ENCODE data around the gene MAB21L4. TPM values are rescaled to one million over a fixed set of nuclear protein-coding genes. Genes with fewer than 3 reads are reported as not detected.

Gene MAB21L4
- total RNA-seq, 6 experiments from 2014 or later, result 3.7 to 17.0 (median 5.2) TPM

DNA sequence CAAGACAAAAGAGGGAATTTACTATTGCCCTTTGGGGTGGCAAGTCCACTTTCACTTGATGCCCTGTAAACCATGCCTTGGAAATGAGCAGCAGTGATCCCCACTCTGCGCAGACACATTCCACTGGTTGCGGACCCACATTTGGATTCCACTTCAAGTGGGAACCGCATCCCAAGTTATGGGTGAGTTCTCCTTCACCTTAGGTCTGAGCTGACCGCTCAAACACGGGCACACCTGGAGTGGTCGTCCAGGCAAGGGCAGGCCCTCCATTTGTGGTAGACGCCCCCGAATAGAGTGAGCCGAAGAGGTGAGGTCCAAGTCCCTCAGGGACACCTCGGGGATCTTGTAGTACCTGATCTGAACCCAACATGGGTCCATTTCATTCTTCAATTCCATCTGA lies 37.1 kb downstream of the MAB21L4 start:
- H3K9me3 ChIP-seq, result no peaks in the 10 kb centered on the region
- WGBS (ENCODE audit: insufficient coverage, low coverage, low lambda C conversion rate, missing lambda C conversion rate), result 86% methylated on average over 9 of the region's 10 CpGs
- H3K27me3 ChIP-seq, result no peaks in the 10 kb centered on the region
- H3K36me3 ChIP-seq, result no peaks in the 10 kb centered on the region
- TF ChIP-seq, protein P1, sequence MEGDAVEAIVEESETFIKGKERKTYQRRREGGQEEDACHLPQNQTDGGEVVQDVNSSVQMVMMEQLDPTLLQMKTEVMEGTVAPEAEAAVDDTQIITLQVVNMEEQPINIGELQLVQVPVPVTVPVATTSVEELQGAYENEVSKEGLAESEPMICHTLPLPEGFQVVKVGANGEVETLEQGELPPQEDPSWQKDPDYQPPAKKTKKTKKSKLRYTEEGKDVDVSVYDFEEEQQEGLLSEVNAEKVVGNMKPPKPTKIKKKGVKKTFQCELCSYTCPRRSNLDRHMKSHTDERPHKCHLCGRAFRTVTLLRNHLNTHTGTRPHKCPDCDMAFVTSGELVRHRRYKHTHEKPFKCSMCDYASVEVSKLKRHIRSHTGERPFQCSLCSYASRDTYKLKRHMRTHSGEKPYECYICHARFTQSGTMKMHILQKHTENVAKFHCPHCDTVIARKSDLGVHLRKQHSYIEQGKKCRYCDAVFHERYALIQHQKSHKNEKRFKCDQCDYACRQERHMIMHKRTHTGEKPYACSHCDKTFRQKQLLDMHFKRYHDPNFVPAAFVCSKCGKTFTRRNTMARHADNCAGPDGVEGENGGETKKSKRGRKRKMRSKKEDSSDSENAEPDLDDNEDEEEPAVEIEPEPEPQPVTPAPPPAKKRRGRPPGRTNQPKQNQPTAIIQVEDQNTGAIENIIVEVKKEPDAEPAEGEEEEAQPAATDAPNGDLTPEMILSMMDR (IDR thresholded peaks at IDR 0.05), result no peak
- no peak for TF ChIP-seq POLR2A (IDR thresholded peaks at IDR 0.05)
- H3K4me1 ChIP-seq, result peaks cover 0 to 56% (median 24%) of the 10 kb centered on the region in 4 donors
- no peak overlapping the region for H3K4me3 ChIP-seq
- DNase-seq, result no peak
- intact Hi-C loops (cut with DNase I), result loop anchor here (5.0 to 10.0 kb wide), 3 partner anchors 33 to 136 kb away; partner anchors contain the start of gene SNED1 (in 1 of the 2)
- peak overlapping the region in 2 of 3 donors; percentile 39 to 82 for H3K27ac ChIP-seq
- no peak for ATAC-seq

DNA sequence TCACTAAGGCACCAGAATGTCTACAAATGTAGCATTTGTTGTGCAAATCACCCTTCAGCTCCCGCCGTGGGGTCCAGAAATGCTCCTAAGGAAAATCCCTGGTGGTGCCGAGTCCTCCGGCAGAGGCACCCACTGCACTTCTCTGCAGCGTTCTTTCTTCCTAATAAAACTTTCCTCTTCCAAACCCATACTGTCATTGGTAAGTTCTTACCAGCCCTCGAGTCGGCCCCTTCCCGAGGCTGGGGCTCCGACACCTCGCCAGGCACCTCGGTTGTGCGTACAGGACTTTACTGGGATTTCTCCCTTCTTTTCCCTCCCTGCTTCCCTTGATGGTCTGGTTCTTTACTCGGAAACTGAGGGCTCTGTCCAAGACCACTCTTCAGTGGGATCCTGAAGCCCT lies 37.6 kb downstream of the MAB21L4 start:
- WGBS (ENCODE audit: insufficient coverage, low coverage, low lambda C conversion rate, missing lambda C conversion rate), result 78% methylated on average over 9 of the region's 13 CpGs
- intact Hi-C loops (cut with DNase I), result loop anchor here (5.0 to 10.0 kb wide), 3 partner anchors 34 to 136 kb away; partner anchors contain the start of gene SNED1 (in 1 of the 2)
- TF ChIP-seq, protein P1 (IDR thresholded peaks at IDR 0.05), result no peak
- no peak for TF ChIP-seq POLR2A (IDR thresholded peaks at IDR 0.05)
- Histone ChIP-seq H3K4me1 (peaks cover 0 to 50% (median 22%) of the 10 kb centered on the region in 4 donors), H3K9me3 (no peaks in the 10 kb centered on the region), H3K27me3 (no peaks in the 10 kb centered on the region), H3K36me3 (no peaks in the 10 kb centered on the region), H3K27ac (peak overlapping the region in 2 of 3 donors; percentile 39 to 82), H3K4me3 (peak overlapping the region in 1 of 3 donors; percentile 20)
- DNase-seq, result no peak
- ATAC-seq, result no peak

DNA sequence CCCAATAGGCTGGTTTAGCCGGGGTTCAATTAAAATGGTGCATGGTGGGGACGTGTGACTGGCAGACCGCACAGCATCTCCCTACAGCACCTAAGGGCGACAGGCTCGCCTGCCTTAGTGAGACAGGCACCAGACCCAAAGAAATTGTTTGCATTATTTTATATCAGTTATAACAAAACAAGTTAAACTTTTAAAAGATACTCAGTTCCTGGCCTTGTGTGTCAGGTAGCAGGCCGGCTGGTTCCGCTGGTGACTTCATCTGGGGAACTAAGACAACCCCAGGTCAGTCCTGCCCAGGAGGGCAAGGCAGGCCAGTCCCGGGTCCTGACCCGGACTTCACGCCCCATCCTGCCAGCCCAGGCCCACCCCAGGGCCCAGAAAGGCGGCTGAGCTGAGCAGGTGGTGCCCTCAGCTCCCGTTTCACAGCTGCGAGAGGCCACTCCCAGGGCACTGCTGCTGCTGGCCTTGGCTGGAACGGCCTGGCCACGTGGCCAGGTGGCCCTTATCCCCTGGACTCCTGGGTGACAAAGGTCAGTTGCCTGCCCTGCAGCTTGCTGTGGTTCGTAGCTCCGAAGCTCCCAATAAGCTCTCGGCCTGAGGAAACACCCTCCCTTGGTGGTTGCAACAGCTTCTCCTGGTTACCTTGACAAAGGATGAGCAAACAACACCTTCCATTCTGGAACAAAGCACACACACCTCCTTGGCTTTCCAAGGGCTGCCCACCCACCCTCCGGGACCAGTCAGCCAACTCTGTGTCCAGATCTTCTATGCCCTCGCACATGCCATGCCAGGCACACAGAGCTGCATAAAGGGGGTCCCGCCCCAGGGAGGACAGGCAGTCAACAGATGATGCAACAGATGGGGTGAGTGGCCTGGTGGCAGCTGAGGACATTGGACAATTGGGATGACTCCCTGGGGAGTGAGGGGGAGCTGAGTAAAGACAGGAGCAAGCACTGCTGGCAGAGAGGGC lies 38.6 kb downstream of the MAB21L4 start:
- Histone ChIP-seq H3K27me3 (no peaks in the 10 kb centered on the region), H3K4me1 (peaks cover 0 to 40% (median 18%) of the 10 kb centered on the region in 4 donors), H3K27ac (peak overlapping the region in 2 of 3 donors; percentile 39 to 91), H3K9me3 (no peaks in the 10 kb centered on the region), H3K36me3 (no peaks in the 10 kb centered on the region), H3K4me3 (peak overlapping the region in 2 of 3 donors; percentile 20 to 33)
- DNase-seq (peak; percentile 90 to 98 (median 98)), ATAC-seq (peak; percentile 80 to 91 (median 83))
- intact Hi-C loops (cut with DNase I), result loop anchor here (5.0 to 10.0 kb wide), 3 partner anchors 35 to 137 kb away; partner anchors contain the start of gene SNED1 (in 1 of the 2)
- 32% methylated on average over 15 of the region's 21 CpGs for WGBS (ENCODE audit: insufficient coverage, low coverage, low lambda C conversion rate, missing lambda C conversion rate)
- TF ChIP-seq, protein P1 (IDR thresholded peaks at IDR 0.05), result no peak
- TF ChIP-seq POLR2A (IDR thresholded peaks at IDR 0.05), result no peak

DNA sequence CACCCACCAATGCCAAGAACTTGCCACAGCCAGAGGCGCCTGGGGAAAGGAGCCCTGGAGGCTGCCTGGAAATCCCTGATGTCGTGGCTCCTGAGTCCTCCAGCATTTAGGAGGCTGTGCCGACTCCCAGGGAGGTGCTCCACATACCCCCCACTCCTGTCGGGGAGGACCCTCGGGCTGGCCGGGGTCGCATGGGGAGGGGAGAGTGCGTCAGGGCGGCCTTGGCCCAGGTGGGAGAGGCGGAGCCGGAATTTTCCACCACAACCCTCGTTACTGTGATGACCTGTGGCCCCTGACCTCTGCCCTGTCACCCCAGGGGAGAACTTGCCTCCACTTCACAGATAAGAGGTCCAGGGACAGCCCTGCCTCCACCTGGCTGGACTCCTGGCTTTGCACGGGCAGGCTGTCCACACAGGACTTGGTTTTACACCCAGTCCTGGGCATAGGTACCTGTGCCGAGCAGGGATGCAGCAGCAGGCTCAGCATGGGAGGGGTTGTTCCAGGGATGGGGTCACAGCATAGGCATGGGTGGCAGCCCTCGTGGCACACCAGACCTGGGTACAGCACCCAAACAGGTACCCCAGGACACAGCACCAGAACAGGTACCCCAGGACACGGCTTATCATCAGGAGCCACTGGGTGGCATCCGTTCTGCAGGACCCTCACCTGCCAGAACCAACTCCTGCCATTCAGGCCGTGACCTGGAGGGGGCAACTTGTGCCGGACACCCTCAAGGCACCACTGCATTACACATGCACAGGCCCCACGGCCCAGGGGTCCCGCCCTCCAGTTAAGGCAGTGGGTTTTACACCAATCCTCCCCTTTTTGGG lies 39.6 kb downstream of the MAB21L4 start:
- Histone ChIP-seq H3K27ac (peak overlapping the region in 2 of 3 donors; percentile 38 to 91), H3K27me3 (no peaks in the 10 kb centered on the region), H3K9me3 (no peaks in the 10 kb centered on the region), H3K36me3 (no peaks in the 10 kb centered on the region), H3K4me1 (peaks cover 0 to 35% (median 15%) of the 10 kb centered on the region in 4 donors), H3K4me3 (peak overlapping the region in 1 of 3 donors; percentile 33)
- 8% methylated on average over 4 of the region's 21 CpGs for WGBS (ENCODE audit: insufficient coverage, low coverage, low lambda C conversion rate, missing lambda C conversion rate)
- TF ChIP-seq, protein P1 (IDR thresholded peaks at IDR 0.05), result peak; percentile 37 to 52 (median 46)
- peak; percentile 34 for TF ChIP-seq POLR2A (IDR thresholded peaks at IDR 0.05)
- intact Hi-C loops (cut with DNase I), result loop anchor here (5.0 to 10.0 kb wide), 3 partner anchors 36 to 138 kb away; partner anchors contain the start of gene SNED1 (in 1 of the 2)
- ATAC-seq, result peak; percentile 57 to 62 (median 60)
- peak; percentile 59 to 95 (median 94) for DNase-seq
